Activated naive CD8-positive, alpha-beta T cell treated with anti-CD3 and anti-CD28 coated beads, Interleukin-2, amount 10 ng/mL, durations not matched to agents 7 days and 5 days (primary cell): ENCODE results near the gene ATF4. TPM values are rescaled to one million over a fixed set of nuclear protein-coding genes. Genes with fewer than 3 reads are reported as not detected.
A peak's percentile ranks its signal among the peaks of the same experiment; 100 is the strongest.

Experiments
- ATAC-seq: fragments of 150-1000 bp; cut with Tn5 transposase; one replicate; pipeline ENCODE4 v1.10.0; 2021; ENCODE audit warnings: low read depth, moderate library complexity
- POLR2A ChIA-PET: fragments of 350-600 bp; sonication (Branson Sonifier 250); formaldehyde crosslinking; loops from one replicate; lab custom pipeline; 2021; ENCODE audit warnings: antibody characterized with exemption; lab: Charles Lee
- DNase-seq: peaks from one replicate; pipeline ENCODE4 v3.0.0; 2021
- H3K27ac Mint-ChIP-seq: one replicate; pipeline ENCODE4 v1.8.0; 2022; ENCODE audit warnings: mild to moderate bottlenecking, mixed read lengths
- H3K27me3 Mint-ChIP-seq: one replicate; pipeline ENCODE4 v1.8.0; 2022; ENCODE audit warnings: mild to moderate bottlenecking, moderate library complexity, mixed read lengths
- H3K36me3 Mint-ChIP-seq: one replicate; pipeline ENCODE4 v1.8.0; 2021; ENCODE audit warnings: mild to moderate bottlenecking, mixed read lengths
- H3K4me1 Mint-ChIP-seq: one replicate; pipeline ENCODE4 v1.8.0; 2021; ENCODE audit warnings: mixed read lengths
- H3K4me3 Mint-ChIP-seq: one replicate; pipeline ENCODE4 v1.8.0; 2022; ENCODE audit warnings: mild to moderate bottlenecking, moderate library complexity, mixed read lengths
- H3K9me3 Mint-ChIP-seq: one replicate; pipeline ENCODE4 v1.8.0; 2021; ENCODE audit warnings: mixed read lengths
- total RNA-seq, 2 experiments: library from RNA; stranded (reverse); gene quantifications; one replicate each; pipeline ENCODE4 v1.2.3, GENCODE V29; 2021

The ATF4 gene
- total RNA-seq, 2 experiments from 2014 or later, result 413 to 424 TPM

GRCh38 chr22:39528681-39529486 is 8.5 kb downstream of the ATF4 start:
- Mint-ChIP-seq H3K4me1 (peaks cover 66% of the 10 kb centered on the region), H3K27me3 (no peaks in the 10 kb centered on the region), H3K9me3 (no peaks in the 10 kb centered on the region), H3K36me3 (peaks cover 35% of the 10 kb centered on the region), H3K4me3 (peak overlapping the region; percentile 67), H3K27ac (peak overlapping the region; percentile 78)
- ATAC-seq (peak; percentile 38), DNase-seq (peak; percentile 93)
- POLR2A ChIA-PET, result interaction anchor here (0.6 to 8.6 kb wide), 19 partner anchors 8 to 652 kb away, joined by 3 to 80 read pairs (median 5); partner anchors contain the start of genes ATF4, MIEF1, RPL3 and SYNGR1

DNA sequence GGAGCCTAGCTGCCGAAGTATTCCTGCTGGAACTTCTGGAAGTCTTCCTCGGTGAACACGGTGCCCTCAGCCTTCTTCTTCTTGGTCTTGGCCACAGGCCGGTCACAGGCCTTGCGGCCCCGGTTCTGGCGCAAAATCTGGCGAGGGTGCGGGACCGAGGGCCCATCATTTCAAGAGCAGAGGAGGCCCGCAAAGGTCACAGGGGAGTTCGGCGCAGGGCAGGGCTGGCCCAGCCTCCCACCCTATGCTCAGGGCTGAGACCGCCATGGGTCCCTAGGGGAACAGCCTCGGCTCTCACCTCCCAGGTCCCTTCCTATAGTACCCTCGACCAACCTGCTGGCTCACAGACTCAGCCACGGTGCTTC is 9.1 kb downstream of the ATF4 start:
- Mint-ChIP-seq H3K27me3 (no peaks in the 10 kb centered on the region), H3K4me1 (peaks cover 65% of the 10 kb centered on the region), H3K9me3 (no peaks in the 10 kb centered on the region), H3K36me3 (peaks cover 32% of the 10 kb centered on the region), H3K27ac (peak overlapping the region; percentile 43), H3K4me3 (peak overlapping the region; percentile 67)
- no peak for DNase-seq
- ATAC-seq, result no peak
- POLR2A ChIA-PET, result interaction anchor here (0.8 to 8.6 kb wide), 15 partner anchors 9 to 651 kb away, joined by 3 to 80 read pairs (median 6); partner anchors contain the start of genes ATF4, MIEF1, RPL3 and TAB1

GRCh38 chr22:39530116-39530515 is 9.8 kb downstream of the ATF4 start:
- Mint-ChIP-seq H3K36me3 (peaks cover 26% of the 10 kb centered on the region), H3K27me3 (no peaks in the 10 kb centered on the region), H3K27ac (peak overlapping the region; percentile 43), H3K4me1 (peaks cover 59% of the 10 kb centered on the region), H3K4me3 (peak overlapping the region; percentile 67), H3K9me3 (no peaks in the 10 kb centered on the region)
- DNase-seq, result no peak
- POLR2A ChIA-PET, result interaction anchor here (2.1 to 8.6 kb wide), 4 partner anchors 10 to 212 kb away, joined by 8 to 80 read pairs (median 60); partner anchors contain the start of genes ATF4 and RPL3
- no peak for ATAC-seq

- peak overlapping the region; percentile 97 for H3K27ac Mint-ChIP-seq
- H3K4me1 Mint-ChIP-seq, result peaks cover 54% of the 10 kb centered on the region
- H3K27me3 Mint-ChIP-seq, result no peaks in the 10 kb centered on the region
- no peaks in the 10 kb centered on the region for H3K9me3 Mint-ChIP-seq
- ATAC-seq (no peak), DNase-seq (no peak)
- POLR2A ChIA-PET, result interaction anchor here (0.7 to 8.6 kb wide), 7 partner anchors 8 to 509 kb away, joined by 3 to 80 read pairs (median 14); partner anchors contain the start of genes ATF4, RPL3 and TAB1
- peak overlapping the region; percentile 93 for H3K4me3 Mint-ChIP-seq
- peaks cover 20% of the 10 kb centered on the region for H3K36me3 Mint-ChIP-seq
Measured at GRCh38 chr22:39530692-39531331, 10.4 kb downstream of the ATF4 start.

DNA sequence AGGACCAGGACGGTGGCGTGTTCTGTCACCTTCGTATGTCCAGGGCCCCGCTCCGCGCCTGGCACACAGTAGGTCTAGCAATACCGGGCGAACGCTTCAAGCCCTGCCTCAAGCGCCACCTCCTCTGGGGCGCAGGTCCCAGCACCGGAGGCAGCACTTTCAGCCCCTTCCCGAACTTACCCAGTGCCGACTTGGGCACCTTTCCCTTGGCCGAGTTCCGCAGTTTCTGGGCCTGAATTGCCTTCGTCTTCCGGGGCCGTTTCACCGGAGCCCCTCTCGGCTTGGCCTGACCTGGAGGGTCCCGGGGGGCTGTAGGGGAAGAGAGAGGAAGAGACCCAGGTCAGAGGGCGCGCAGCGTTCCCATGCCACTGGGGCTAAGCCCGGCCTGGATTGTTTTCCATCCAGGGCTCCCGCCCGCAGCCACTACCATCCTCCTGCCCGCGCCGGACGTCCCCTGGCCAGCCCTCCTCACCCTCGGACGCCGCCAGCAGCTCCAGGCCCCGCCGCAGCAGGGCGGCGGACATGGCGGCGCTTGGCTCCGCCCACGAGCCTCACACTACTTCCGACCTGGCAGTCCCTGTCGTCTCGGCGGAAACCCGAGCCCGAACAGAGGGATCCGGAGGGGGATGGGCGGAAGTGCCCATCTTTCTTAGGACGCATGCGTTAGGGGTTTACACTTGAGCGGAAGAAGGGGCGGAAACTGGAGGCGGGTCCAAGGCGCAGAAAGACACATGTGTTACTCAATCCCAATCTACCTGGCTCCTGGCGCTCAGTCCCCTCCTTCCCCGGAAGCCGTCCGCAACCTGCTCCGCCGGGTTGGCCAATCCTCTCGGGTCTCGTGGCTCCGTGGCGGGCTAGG is 12.1 kb downstream of the ATF4 start, which contains the start of gene RPS19BP1:
TSS of gene RPS19BP1 (minus strand) at position 534 of the 859 bp plus-strand sequence. CDS start at position 524, 10 bp downstream.
- peak; percentile 85 for ATAC-seq
- Mint-ChIP-seq H3K9me3 (no peaks in the 10 kb centered on the region), H3K27ac (peak within 1 kb of the TSS; percentile 97), H3K4me3 (peak within 1 kb of the TSS; percentile 93), H3K4me1 (peaks cover 43% of the 10 kb centered on the region), H3K36me3 (peaks cover 16% of the 10 kb centered on the region), H3K27me3 (no peaks in the 10 kb centered on the region)
- peak; percentile 97 for DNase-seq
- POLR2A ChIA-PET, result interaction anchor here (0.6 to 8.6 kb wide), 9 partner anchors 8 to 512 kb away, joined by 3 to 80 read pairs (median 4); partner anchors contain the start of genes ATF4, MIEF1 and RPL3

DNA sequence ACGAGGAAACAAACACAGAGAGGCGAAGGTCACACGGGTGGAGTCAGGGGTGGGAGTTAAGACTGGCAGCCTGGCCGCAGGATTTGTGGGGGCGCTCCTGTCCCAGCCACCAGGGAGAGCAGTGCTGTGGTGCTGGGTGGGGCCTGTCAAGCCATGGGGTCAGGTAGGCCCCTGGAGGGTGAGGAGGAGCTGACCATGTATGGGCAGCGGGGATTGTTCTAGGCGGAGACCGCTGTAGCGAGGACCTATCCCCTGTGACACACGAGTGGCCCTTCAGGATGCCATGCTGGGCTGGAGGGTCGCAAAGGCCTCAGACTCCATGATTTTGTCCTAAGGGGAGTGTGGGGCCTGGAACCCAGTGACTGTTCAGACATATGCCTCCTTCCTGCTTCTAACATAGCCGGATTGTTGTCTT is 13.7 kb downstream of the ATF4 start:
- Mint-ChIP-seq H3K9me3 (no peaks in the 10 kb centered on the region), H3K4me1 (peaks cover 31% of the 10 kb centered on the region), H3K27me3 (no peaks in the 10 kb centered on the region), H3K27ac (peak overlapping the region; percentile 27), H3K4me3 (no peak overlapping the region), H3K36me3 (peaks cover 10% of the 10 kb centered on the region)
- DNase-seq (peak; percentile 42), ATAC-seq (no peak)
- POLR2A ChIA-PET, result interaction anchor here (0.7 to 1.8 kb wide), 3 partner anchors 491 to 644 kb away, joined by 3 to 7 read pairs (median 4); partner anchors contain the start of gene TNRC6B

DNA sequence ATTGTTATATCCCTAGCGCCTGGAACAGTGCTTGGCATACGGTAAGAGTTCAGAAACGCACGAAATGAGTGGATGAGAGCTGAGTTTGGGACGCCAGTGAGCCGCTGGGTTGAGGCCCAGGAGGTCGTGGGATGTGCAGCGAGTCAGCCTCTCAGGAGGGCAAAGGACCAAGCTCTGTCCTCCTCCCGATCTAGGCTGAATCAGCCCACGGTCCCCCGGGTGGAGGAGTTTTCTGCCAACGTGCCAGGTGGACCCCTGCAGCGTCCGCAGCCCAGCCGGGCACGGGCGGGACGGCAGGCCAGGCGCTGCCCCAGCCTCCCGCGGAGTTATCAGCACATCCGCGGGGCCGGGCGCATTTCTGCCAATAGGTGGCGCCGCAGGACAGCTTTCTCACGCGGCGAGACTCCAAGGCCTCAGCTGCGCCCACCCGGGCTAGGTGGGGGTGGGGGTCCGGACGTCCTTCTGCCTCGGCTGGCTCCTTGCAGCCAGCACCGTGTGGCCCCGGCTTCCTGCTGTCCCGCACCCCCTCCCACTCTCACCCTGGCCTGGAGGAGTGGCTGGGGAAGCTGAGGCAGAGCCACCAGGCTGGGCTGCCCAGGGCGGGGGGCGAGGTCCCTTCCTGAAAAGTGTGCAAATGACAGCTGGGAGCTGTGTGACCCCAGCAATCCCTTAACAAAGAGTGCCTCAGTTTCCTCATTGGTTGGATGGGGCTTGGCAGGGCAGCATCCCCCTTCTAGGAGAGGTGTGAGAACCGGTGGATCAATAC is 14.4 kb downstream of the ATF4 start:
- H3K4me1 Mint-ChIP-seq, result peaks cover 25% of the 10 kb centered on the region
- ATAC-seq, result peak; percentile 10
- no peaks in the 10 kb centered on the region for H3K27me3 Mint-ChIP-seq
- DNase-seq, result peak; percentile 91
- H3K27ac Mint-ChIP-seq, result peak overlapping the region; percentile 27
- POLR2A ChIA-PET, result interaction anchor here (0.6 to 1.8 kb wide), 7 partner anchors 122 to 813 kb away, joined by 3 to 8 read pairs (median 4); partner anchors contain the start of gene TNRC6B
- H3K9me3 Mint-ChIP-seq, result no peaks in the 10 kb centered on the region
- no peak overlapping the region for H3K4me3 Mint-ChIP-seq
- peaks cover 10% of the 10 kb centered on the region for H3K36me3 Mint-ChIP-seq

GRCh38 chr22:39535357-39535725 is 15.0 kb downstream of the ATF4 start:
- Mint-ChIP-seq H3K4me3 (no peak overlapping the region), H3K4me1 (peaks cover 21% of the 10 kb centered on the region), H3K27ac (no peak overlapping the region), H3K36me3 (peaks cover 6% of the 10 kb centered on the region), H3K27me3 (no peaks in the 10 kb centered on the region), H3K9me3 (no peaks in the 10 kb centered on the region)
- DNase-seq (no peak), ATAC-seq (no peak)
- POLR2A ChIA-PET, result interaction anchor here (0.6 to 1.0 kb wide), 4 partner anchors 122 to 812 kb away, joined by 3 to 8 read pairs (median 4); no protein-coding TSS in a partner anchor

DNA sequence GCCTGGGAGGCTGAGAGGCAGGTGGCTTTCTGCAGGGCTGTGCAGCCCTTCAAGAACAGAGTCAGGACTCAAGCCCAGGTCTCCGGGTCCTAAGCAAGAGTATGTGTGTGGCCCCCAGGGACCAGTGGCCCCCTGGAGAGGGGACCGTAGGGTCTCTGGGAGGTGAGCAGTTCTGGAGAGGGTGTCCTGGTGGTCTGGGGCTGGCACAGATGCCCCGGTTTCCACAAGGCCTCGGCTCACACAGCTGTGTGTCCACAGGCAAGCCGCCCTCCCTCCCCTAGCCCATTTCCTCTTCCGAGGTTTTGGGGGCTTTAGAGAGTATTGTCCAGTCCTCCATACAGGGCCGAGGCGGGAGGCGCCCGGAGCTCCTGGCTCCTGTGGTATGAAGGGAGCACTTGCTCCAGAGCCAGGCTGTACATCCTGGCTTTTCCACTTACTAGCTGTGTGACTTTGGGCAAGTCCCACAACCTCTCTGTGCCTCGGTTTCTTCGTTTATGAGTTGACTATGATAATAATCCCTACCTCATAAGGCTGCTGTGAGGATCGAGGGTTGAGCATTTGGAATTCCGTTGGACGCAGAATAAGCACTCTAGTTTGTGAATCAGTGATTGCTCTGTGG is 15.6 kb downstream of the ATF4 start:
- POLR2A ChIA-PET, result interaction anchor here (0.6 to 0.7 kb wide), 2 partner anchors 123 to 489 kb away, joined by 3 to 8 read pairs; no protein-coding TSS in a partner anchor
- H3K36me3 Mint-ChIP-seq, result peaks cover 2% of the 10 kb centered on the region
- no peaks in the 10 kb centered on the region for H3K9me3 Mint-ChIP-seq
- no peak for DNase-seq
- no peaks in the 10 kb centered on the region for H3K27me3 Mint-ChIP-seq
- ATAC-seq, result no peak
- no peak overlapping the region for H3K4me3 Mint-ChIP-seq
- peaks cover 16% of the 10 kb centered on the region for H3K4me1 Mint-ChIP-seq
- H3K27ac Mint-ChIP-seq, result no peak overlapping the region

- no peaks in the 10 kb centered on the region for H3K9me3 Mint-ChIP-seq
- POLR2A ChIA-PET, result interaction anchor here (0.7 kb wide), 1 partner anchor 488 kb away, joined by 3 read pairs; no protein-coding TSS in a partner anchor
- no peak for ATAC-seq
Measured at GRCh38 chr22:39536711-39537110, 16.3 kb downstream of the ATF4 start.

DNA sequence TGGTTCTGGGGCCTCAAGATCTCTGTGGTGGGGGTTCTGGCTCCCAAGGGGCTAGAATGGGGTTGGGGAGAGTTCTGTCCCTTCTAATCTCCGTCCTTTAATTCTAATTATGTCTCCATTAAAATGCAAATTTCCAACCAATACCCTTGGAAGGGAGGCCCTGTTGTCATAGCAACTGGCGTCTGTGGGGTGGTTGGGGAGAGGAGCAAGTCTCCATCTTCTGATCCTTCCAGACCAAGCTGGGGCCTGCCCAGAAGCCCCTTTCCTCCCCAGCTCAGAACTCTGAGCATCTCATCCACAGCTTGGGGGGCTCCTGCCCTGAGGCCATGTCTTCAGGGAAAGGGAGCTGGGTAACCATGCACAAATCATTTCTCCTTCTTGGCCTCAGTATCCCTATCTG is 17.6 kb downstream of the ATF4 start:
- Mint-ChIP-seq H3K27me3 (peaks cover 3% of the 10 kb centered on the region), H3K9me3 (no peaks in the 10 kb centered on the region), H3K36me3 (no peaks in the 10 kb centered on the region), H3K4me3 (no peak overlapping the region), H3K4me1 (peaks cover 8% of the 10 kb centered on the region), H3K27ac (no peak overlapping the region)
- POLR2A ChIA-PET, result no interaction called here
- DNase-seq (no peak), ATAC-seq (no peak)

More at GRCh38 chr22:39536711-39537110, 16.3 kb downstream of the ATF4 start:
- Mint-ChIP-seq H3K27ac (no peak overlapping the region), H3K27me3 (no peaks in the 10 kb centered on the region), H3K4me1 (peaks cover 9% of the 10 kb centered on the region), H3K4me3 (no peak overlapping the region), H3K36me3 (peaks cover 2% of the 10 kb centered on the region)
- no peak for DNase-seq
